Measurements from ENCODE around the gene CFAP119.

Gene CFAP119

GRCh38 chr16:30710971-30711370 lies 50.9 kb downstream of the CFAP119 start:
- no peak for DNase-seq (ENCODE audit: low read depth)

Data from stromal cell of bone marrow (primary cell).